GM19023 (cell line): ENCODE data around the gene ADGRE1.
A peak's percentile ranks its signal among the peaks of the same experiment; 100 is the strongest.
"Not testable (repeated sequence)": the region's sequence is repeated elsewhere in the genome, so short reads cannot be mapped to it uniquely, and the experiment has no call there.

ENCODE experiments used
- ATAC-seq: cut with Tn5 transposase; IDR thresholded peaks from one replicate; pipeline ENCODE4 v1.9.1; 2021; ENCODE audit warnings: mild to moderate bottlenecking, moderate library complexity; ENCODE audit not compliant: unreplicated experiment

ADGRE1 gene, protein sequence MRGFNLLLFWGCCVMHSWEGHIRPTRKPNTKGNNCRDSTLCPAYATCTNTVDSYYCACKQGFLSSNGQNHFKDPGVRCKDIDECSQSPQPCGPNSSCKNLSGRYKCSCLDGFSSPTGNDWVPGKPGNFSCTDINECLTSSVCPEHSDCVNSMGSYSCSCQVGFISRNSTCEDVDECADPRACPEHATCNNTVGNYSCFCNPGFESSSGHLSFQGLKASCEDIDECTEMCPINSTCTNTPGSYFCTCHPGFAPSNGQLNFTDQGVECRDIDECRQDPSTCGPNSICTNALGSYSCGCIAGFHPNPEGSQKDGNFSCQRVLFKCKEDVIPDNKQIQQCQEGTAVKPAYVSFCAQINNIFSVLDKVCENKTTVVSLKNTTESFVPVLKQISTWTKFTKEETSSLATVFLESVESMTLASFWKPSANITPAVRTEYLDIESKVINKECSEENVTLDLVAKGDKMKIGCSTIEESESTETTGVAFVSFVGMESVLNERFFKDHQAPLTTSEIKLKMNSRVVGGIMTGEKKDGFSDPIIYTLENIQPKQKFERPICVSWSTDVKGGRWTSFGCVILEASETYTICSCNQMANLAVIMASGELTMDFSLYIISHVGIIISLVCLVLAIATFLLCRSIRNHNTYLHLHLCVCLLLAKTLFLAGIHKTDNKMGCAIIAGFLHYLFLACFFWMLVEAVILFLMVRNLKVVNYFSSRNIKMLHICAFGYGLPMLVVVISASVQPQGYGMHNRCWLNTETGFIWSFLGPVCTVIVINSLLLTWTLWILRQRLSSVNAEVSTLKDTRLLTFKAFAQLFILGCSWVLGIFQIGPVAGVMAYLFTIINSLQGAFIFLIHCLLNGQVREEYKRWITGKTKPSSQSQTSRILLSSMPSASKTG

DNA sequence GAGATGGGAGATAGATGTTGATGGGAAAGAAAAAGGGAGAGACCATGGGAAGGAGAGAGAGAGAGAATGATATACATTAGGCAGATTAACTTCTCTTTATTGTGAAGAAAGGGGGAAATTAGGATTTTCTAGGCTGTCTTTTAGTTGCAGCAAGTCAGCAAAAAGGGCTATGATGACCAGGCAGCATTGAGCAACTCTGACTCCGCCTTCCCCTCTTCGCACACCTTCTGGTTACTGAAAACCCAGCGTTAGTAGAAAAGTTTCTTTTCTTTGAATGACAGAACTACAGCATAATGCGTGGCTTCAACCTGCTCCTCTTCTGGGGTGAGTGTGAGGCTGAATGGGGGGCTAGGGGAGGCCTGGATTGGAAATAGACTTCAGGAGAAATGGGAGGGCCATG lies at the start of gene ADGRE1:
Gene ADGRE1, plus strand, starts transcription at position 264 of the 400 bp plus-strand sequence. Its CDS starts 30 bp downstream, at position 294.
- ATAC-seq = no peak

DNA sequence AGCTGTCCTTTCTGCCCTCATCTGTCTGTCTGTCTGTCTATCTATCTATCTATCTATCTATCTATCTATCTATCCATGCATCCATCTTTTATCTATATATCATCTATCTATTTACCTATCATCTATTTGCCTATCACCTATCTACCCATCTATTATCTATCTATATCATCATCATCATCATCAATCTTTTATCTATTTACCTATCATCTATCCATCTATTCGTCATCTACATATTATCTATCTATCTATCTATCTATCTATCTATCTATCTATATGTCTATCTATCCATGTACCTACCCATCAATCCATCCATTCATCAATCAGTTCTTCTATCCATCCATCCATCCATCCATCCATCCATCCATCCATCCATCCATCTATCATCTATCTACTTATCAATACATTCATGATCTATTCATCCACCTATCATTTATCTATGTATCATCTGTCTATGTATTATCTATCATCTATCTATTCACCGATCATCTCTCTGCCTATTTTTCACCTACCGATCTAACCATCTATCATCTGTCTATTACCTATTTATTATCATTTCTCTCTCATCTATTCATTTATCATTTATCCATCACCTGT lies 49.2 kb upstream of the ADGRE1 start:
- no peak for ATAC-seq

DNA sequence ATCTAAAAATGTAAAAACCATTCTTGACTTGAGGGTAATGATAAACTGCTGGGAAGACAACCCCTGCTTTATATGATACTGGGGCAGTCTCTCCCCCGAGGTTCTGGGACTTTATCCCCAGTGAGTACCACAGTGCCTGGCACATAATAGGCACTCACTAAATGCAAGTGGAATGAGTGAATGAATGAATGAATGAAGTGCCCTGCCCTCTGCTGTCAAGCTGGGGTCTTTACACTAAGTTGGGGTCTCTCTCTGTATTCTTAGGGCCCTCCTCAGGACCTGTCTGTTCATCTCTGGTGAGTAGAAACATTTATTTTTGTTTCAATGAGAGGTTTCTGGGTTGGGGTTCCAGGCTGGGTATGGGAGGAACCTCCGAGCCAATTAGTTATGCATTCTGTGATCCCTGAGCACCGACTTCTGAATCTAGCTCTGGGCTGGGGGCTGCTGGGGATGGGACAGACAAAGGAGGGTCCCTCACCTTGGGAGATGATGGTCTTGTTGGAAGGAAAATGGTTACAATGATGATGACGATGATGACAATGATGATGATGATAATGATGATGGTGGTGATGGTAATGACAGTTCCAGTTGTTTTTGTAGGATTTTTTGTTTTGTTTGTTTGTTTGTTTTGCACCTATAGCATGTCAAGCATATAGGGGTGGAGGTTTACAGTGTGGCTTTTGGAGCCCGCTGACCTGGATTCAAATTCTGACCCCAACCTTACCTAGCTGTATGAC lies 44.3 kb upstream of the ADGRE1 start:
- ATAC-seq = no peak

DNA sequence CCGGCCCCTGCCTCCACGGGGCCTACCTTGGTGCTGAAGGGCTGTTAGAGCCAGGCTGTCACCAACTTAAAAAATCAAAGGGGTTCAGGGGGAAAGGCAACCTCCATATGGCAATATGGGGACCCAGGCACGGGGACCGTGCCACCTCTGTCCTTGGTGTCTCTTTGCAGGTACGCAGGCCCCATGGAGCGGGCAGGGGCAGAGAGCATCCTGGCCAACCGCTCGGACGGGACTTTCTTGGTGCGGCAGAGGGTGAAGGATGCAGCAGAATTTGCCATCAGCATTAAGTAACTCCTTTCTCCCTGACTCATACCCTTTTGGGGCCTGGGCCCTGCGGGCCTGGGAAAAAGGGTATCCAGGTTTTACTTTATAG lies 39.6 kb upstream of the ADGRE1 start:
- no peak for ATAC-seq

DNA sequence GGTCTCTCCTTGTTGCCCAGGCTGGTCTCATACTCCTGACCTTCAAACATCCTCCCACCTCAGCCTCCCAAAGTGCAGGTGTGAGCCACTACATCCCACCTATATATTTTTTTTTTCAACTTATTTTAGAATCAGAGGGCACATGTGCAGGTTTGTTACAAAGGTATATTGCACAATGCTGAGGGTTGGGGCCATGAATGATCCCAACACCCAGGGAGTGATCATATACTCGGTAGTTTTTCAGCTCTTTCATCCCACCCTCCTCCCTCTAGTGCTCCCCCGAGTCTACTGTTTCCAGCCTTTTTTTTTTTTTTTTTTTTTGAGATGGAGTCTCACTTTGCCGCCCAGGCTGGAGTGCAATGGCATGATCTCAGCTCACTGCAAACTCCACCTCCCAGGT lies 38.4 kb upstream of the ADGRE1 start:
- ATAC-seq = no peak

DNA sequence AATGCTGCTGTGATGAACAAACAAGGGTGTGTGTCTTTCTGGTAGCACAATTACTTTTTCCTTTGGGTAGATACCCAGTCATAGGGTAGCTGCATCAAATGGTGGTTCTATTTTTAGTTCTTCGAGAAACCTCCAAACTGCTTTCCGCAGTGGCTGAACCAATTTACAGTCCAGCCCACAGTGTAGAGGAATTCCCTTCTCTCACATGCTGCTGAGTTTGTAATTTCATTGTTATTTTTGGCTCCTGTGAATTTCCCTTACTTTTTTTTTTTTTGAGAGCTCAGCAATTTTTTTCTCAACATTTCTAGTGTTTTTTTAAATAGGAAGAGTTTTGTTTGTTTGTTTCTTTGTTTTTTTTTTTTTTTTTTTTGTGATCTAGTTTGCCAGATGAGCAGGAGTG lies 37.5 kb upstream of the ADGRE1 start:
- no peak for ATAC-seq

DNA sequence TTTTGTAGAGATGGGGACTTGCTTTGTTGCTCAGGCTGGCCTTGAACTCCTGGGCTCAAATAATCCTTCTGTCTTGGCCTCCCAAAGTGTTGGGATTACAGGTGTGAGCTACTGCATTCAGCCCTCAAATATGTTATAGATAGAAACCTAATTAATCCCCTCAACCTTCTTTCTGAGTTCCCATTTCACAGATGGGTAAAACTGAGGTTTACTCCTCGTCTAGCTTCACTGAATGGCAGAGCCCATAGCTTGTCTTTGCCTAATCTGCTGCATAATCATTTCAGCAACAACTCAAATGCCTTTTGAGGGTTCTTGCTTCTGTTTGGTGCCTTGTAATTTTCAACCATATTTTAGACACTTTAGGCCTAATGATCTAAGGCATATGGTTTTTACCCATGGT lies 36.0 kb upstream of the ADGRE1 start:
- ATAC-seq = no peak

DNA sequence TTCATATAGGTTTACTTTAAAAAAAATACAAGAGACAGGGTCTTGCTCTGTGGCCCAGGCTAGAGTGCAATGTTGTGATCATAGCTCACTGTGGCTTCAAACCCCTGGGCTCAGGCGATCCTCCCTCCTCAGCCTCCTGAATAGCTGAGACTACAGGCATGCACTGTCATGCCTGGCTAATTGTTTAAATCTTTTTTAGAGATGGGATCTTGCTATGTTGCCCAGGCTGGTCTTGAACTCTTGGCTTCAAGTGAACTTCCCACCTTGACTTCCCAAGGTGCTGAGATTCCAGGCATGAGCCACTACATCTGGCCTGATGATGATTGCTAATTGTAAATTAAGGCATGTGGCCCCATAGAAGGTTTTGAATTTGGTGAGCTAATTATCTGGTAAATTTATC lies 35.4 kb upstream of the ADGRE1 start:
- no peak for ATAC-seq

DNA sequence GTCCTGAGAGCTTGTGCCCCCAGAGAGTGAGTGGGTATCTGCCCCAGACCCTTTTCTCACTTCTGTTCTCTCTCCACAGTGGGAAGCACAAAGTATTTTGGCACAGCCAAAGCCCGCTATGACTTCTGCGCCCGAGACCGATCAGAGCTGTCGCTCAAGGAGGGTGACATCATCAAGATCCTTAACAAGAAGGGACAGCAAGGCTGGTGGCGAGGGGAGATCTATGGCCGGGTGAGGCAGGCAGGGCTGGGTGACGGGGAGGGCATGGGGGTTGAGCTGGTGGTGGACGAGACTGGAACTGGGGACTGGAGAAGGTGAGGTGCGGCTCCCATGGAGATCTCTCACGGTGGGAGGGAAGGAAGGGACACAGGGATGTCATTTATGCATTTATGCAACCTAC lies 33.5 kb upstream of the ADGRE1 start:
- no peak for ATAC-seq

DNA sequence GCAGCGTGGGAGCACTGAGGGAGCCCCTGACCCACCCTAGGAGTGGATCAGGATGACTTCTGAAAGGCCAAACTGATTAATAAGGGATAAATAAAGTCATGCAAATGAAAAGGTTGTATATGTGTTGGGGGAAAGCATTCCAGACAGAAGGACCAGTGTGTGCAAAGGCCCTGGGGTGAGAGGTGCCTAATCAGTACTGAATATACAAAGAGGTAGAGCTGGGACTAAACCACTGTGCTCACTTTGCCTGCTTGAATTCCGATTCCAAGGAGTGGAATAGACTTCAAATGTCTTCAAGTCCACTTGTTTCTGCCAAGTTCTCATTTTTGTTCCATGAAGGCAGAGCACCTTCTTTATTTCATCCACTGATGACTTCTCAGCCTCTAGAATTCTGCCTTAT lies 32.6 kb upstream of the ADGRE1 start:
- ATAC-seq = no peak

DNA sequence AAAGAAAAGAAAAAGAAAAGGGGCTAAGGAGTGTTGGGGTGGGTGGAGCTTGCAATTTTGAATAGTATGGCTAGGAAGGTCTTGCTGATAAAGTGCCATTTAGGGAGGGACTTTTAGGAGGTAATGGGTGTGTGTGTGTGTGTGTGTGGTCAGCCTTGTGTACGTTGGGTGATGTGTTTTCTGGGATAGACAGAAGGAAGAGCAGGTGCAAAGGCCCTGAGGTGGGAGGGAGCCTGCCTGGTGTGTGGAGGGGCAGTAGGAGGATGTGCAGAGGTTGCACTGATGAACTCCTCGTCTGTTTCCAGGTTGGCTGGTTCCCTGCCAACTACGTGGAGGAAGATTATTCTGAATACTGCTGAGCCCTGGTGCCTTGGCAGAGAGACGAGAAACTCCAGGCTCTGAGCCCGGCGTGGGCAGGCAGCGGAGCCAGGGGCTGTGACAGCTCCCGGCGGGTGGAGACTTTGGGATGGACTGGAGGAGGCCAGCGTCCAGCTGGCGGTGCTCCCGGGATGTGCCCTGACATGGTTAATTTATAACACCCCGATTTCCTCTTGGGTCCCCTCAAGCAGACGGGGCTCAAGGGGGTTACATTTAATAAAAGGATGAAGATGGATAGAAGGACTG lies 30.5 kb upstream of the ADGRE1 start:
- no peak for ATAC-seq

DNA sequence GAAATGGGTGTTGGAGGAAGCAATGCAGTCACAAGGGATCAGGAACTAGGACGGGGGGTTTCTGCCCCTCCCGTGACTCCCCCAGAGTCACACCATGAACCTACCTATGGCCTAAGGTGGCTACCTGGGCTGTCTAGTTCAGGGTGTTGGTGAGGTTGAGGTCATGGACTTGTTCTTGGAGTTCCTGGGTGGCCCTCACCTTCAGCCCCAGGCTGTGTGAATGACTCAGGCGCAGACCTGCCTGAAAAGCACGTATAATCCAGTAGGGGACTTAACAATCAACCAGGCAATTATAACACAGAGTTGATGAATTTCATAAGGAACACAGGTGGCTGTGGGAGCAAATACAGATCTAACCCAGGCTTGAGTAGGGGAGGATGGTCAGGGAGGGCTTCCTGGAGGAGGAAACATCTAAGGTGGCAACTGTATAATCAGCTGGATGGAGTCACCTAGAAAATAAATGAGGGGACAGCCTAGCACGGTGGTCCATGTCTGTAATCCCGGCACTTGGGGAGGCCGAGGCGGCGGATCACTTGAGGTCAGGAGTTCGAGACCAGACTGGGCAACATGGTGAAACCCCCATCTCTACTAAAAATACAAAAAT lies 25.6 kb upstream of the ADGRE1 start:
- no peak for ATAC-seq

DNA sequence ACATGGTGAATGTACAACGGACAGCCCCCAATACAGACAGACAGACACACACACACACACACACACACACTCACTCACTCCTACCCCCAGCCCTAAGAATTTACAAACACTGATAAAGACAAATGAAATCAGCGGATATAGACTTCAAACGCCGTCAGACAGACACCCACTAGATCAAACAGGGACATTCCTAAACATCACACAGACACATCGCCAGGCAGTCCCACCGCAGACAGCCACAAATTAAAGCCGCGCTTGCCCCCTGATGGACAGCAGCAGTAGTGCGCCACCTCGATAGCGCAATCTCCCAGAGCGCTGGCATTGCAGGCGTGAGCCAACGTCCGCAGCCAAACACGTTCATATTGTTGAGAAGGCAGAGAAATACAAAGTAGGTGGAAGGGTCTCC lies 24.7 kb upstream of the ADGRE1 start:
- peak; percentile 67 for ATAC-seq

DNA sequence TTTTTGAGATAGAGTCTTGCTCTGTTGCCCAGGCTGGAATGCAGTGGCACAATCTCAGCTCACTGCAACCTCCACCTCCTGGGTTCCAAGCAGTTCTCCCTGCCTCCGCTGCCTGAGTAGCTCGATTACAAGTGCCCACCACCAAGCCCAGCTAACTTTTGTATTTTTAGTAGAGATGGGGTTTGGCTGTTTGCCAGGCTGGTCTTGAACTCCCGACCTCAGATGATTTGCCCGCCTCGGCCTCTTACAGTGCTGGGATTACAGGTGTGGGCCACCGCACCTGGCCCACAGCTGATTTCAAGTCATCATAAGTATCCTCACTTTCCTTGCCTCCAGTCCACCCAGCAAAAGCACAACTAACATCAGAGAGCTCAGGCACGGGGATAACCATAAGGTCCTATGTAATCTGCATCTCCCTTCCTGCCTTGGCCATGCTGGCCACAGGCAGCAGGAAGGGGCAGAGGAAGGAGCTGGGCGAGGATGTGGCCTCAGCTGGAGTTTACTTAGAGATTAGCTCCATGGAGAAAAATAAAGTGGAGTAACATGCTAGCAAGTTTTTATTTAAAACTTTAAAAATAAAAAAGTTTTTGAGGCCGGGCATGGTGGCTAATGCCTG lies 22.9 kb upstream of the ADGRE1 start:
- no peak for ATAC-seq

DNA sequence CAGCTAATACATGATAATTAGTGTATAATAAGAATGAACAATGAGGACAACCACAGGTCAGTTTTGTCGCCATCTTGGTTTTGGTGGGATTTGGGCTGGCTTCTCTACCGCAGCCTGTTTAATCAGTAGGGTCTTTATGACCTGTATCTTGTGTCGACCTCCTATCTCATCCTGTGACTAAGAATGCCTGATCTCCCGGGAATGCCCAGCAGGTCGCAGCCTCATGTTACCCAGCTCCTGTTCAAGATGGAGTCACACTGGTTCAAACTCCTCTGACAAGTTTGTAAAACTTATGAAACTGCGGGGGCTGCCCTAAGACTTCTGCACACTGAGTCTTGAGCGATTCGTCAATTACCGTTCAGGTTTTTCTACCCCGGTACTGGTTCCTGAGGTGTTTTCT lies 21.5 kb upstream of the ADGRE1 start:
- no peak for ATAC-seq

DNA sequence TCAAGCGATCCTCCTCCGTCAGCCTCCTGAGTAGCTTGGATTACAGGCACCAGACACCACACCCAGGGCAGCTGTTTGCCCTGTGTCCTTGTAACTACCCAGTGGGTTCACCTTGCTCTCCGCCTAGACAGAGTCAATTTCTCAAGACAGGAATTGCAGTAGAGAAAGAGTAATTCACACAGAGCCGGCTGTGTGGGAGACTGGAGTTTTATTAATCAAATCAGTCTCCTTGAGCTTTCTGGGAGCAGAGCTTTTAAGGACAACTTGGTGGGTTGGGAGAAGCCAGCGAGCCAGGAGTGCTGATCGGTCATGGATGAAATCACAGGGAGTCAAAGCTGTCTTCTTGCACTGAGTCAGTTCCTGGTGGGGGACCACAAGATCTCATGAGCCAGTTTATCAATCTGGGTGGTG lies 20.6 kb upstream of the ADGRE1 start:
- no peak for ATAC-seq

DNA sequence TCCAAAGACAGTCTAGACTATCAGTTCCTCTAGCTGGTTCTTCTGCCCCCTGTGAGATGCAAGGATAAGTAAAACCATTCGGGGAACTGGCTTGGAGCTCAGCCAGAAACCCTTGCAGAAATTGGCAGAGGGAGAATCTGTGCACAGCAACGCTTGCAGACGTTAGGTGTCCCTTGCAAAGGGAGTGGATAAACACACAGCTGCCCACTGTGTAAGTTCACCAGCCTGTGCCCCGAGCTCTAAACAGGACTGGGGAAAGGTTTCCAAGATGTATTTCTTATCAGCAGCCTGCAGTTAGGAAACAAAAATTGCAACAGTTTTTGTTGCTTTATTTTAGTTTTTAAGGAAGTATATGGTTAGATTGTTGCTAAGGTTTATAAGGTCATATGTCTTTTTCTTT lies 19.0 kb upstream of the ADGRE1 start:
- no peak for ATAC-seq

DNA sequence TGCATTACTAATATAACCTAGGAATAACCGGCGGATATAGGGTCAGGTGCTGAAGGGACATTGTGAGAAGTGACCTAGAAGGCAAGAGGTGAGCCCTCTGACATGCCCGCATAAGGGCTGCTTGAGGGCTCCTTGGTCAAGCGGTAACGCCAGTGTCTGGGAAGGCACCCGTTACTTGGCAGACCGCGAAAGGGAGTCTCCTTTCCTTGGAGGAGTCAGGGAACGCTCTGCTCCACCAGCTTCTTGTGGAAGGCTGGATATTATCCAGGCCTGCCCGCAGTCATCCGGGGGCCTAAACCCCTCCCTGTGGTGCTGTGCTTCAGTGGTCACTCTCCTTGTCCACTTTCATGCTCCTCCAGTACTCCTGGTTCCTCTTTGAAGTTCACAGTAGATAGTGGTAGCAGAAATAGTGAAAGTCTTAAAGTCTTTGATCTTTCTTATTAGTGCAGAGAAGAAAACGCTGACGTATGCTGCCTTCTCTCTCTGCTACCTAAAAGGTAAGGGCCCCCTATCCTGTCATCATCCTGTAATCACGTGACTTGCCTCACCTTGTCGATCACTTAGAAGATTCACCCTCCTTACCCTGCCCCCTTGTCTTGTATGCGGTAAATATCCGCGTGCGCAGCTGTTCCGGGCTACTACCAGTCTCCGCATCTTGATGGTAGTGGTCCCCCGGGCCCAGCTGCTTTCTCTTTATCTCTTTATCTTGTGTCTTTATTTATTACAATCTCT lies 18.1 kb upstream of the ADGRE1 start:
- ATAC-seq = not testable (repeated sequence)
